Measurements from ENCODE around the gene HARBI1. TPM values are rescaled to one million over a fixed set of nuclear protein-coding genes. Genes with fewer than 3 reads are reported as not detected.

HARBI1 gene
- total and polyA plus RNA-seq, 2 of the 4 experiments (the other 2 are of a cell fraction) = 2.7 to 5.2 TPM

- H4K91ac ChIP-seq (ENCODE audit: insufficient read depth, low read depth, low read length) = no peak overlapping the region
- BruUV-seq (replicated peaks) = no TSS peak
- DNase-seq = no peak
- no peaks in the 10 kb centered on the region for H3K9me3 ChIP-seq (ENCODE audit: control insufficient read depth, insufficient read depth, low read length)
- H3K4ac ChIP-seq (ENCODE audit: low read depth, low read length) = no peak overlapping the region
- TF ChIP-seq FOS (IDR thresholded peaks at IDR 0.05; ENCODE audit: low read depth, low read length) = no peak
- TF ChIP-seq CHD1 (IDR thresholded peaks at IDR 0.05; ENCODE audit: low read depth, low read length) = no peak
- no peak for TF ChIP-seq CEBPB (IDR thresholded peaks at IDR 0.05; ENCODE audit: low read depth, low read length)
- TF ChIP-seq ELK1 (IDR thresholded peaks at IDR 0.05; ENCODE audit: borderline replicate concordance, low read depth, low read length) = no peak
- no peak for TF ChIP-seq BHLHE40 (IDR thresholded peaks at IDR 0.05; ENCODE audit: low read depth, low read length)
- TF ChIP-seq CTCF (conservative IDR thresholded peaks at IDR 0.05; ENCODE audit: low read depth, low read length) = no peak
- no peak for TF ChIP-seq RCOR1 (IDR thresholded peaks at IDR 0.05; ENCODE audit: insufficient replicate concordance, low read length)
- TF ChIP-seq MXI1 (IDR thresholded peaks at IDR 0.05; ENCODE audit: borderline replicate concordance, low read depth, low read length) = no peak
- no peak for TF ChIP-seq RAD21 (IDR thresholded peaks at IDR 0.05; ENCODE audit: low read length)
- no peak for TF ChIP-seq MAFK (IDR thresholded peaks at IDR 0.05; ENCODE audit: low read depth, low read length)
- no peak for TF ChIP-seq USF2 (IDR thresholded peaks at IDR 0.05; ENCODE audit: low read depth, low read length)
- no peak overlapping the region for H3K4me3 ChIP-seq (ENCODE audit: insufficient read depth, low read depth, low read length)
- no peaks in the 10 kb centered on the region for H3K27me3 ChIP-seq (ENCODE audit: control insufficient read depth, insufficient read depth, low read length)
- H2BK5ac ChIP-seq (ENCODE audit: low read depth, low read length, poor library complexity, severe bottlenecking) = no peak overlapping the region
- H3K27ac ChIP-seq (ENCODE audit: insufficient read depth, low read length) = no peak overlapping the region
- H3K4me2 ChIP-seq (ENCODE audit: low read depth, low read length) = no peak overlapping the region
- H3K56ac ChIP-seq (ENCODE audit: extremely low read depth, insufficient read depth, low read length) = no peak overlapping the region
- no peak overlapping the region for H2BK15ac ChIP-seq (ENCODE audit: low read depth, low read length)
- no CpG with 5 or more reads among the region's 2 CpGs for WGBS, 2 experiments (ENCODE audit: extremely low coverage in 2 of 2, insufficient read length in 1 of 2)
- H2AFZ ChIP-seq (replicated peaks; ENCODE audit: low read length, poor library complexity) = no peak overlapping the region
- H3K79me1 ChIP-seq (ENCODE audit: low read depth in 1 of 2, low read length in 2 of 2) = peaks cover 23 to 61% of the 10 kb centered on the region in 2 experiments
- H3K9me1 ChIP-seq (ENCODE audit: insufficient read depth, low read length) = peaks cover 12% of the 10 kb centered on the region
- no peaks in the 10 kb centered on the region for H3K36me3 ChIP-seq (ENCODE audit: control insufficient read depth, insufficient read depth, low read length)
- H3K14ac ChIP-seq (replicated peaks; ENCODE audit: low read depth, low read length) = no peak overlapping the region
- peaks cover 39% of the 10 kb centered on the region for H4K20me1 ChIP-seq (ENCODE audit: insufficient read depth, low read length)
- POLR2A ChIA-PET (ENCODE audit: unreplicated experiment) = interaction anchor here (0.5 kb wide), 1 partner anchor 52 kb away, joined by 3 read pairs; no protein-coding TSS in a partner anchor
- no peak overlapping the region for H2BK120ac ChIP-seq (ENCODE audit: low read depth, low read length)
- CTCF ChIA-PET = interaction anchor here (0.6 to 1.6 kb wide), 2 partner anchors 62 to 164 kb away, joined by 3 read pairs; partner anchors contain the start of gene CHRM4
- no peak overlapping the region for H4K5ac ChIP-seq (ENCODE audit: low read depth, low read length)
- no peak overlapping the region for H3K9ac ChIP-seq (ENCODE audit: low read depth, low read length)
- no peak overlapping the region for H4K8ac ChIP-seq (ENCODE audit: low read depth in 2 of 2, low read length in 2 of 2)
- in situ Hi-C loops (cut with MboI; ENCODE audit: low sequenced_read_pairs) = no loop called here
- ATAC-seq (ENCODE audit: low read depth) = no peak
- H3K23ac ChIP-seq (ENCODE audit: low read depth, low read length) = no peak overlapping the region
- H3K4me1 ChIP-seq (ENCODE audit: control insufficient read depth, insufficient read depth, low read length) = peaks cover 21% of the 10 kb centered on the region
- intact Hi-C loops (cut with micrococcal nuclease) = no loop called here
- no peak overlapping the region for H2BK20ac ChIP-seq (ENCODE audit: low read depth, low read length)
- dilution Hi-C loops (cut with HindIII; ENCODE audit: low sequenced_read_pairs, unreplicated experiment) = no loop called here
- H2AK9ac ChIP-seq (replicated peaks; ENCODE audit: low read depth, low read length, poor library complexity) = no peak overlapping the region
- H3K18ac ChIP-seq (ENCODE audit: low read depth, low read length) = no peak overlapping the region
- no peak overlapping the region for H2AK5ac ChIP-seq (ENCODE audit: low read depth, low read length)
Observed at GRCh38 chr11:46555267-46556054, 61.6 kb downstream of the HARBI1 start.

Measured in IMR-90 (cell line).